ENCODE data around the gene CLRN1.

DNA sequence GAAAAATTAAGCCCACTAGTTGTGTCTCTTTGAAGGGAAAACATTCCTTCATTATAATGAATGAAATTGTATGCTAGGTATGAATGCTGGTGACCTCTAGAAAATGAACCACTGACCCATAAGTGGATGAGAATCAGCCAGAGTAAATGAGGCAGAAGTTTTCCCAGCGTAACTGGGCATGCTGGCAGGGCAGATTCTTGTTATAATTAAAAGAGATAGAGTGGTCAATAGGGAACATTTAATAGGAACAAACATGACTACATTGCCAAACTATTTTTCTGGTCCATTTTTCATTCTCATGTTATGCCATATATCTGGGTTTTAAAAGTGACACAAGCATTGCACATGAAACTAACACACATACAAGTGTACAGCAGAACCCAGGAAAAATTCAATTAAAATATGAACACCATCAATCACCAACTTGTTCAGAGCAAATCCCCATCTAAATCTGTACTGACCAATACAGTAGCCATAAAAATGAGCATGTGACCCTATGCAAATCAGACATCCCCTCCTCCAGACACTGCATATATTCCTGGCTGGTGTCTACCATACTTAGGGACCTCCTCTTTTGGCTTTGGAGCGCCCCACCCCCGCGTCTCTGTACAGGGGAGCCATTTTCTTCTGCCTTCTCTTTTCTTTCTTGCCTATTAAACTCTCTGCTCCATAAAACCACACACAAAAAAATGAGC lies 4.0 kb downstream of the CLRN1 start:
- TF ChIP-seq EP300 (IDR thresholded peaks at IDR 0.05): no peak
- TF ChIP-seq, protein P1, sequence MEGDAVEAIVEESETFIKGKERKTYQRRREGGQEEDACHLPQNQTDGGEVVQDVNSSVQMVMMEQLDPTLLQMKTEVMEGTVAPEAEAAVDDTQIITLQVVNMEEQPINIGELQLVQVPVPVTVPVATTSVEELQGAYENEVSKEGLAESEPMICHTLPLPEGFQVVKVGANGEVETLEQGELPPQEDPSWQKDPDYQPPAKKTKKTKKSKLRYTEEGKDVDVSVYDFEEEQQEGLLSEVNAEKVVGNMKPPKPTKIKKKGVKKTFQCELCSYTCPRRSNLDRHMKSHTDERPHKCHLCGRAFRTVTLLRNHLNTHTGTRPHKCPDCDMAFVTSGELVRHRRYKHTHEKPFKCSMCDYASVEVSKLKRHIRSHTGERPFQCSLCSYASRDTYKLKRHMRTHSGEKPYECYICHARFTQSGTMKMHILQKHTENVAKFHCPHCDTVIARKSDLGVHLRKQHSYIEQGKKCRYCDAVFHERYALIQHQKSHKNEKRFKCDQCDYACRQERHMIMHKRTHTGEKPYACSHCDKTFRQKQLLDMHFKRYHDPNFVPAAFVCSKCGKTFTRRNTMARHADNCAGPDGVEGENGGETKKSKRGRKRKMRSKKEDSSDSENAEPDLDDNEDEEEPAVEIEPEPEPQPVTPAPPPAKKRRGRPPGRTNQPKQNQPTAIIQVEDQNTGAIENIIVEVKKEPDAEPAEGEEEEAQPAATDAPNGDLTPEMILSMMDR (IDR thresholded peaks at IDR 0.05): no peak
- no peak for TF ChIP-seq POLR2AphosphoS5 (IDR thresholded peaks at IDR 0.05)
